Measurements from ENCODE around the gene RNF225. TPM values are rescaled to one million over a fixed set of nuclear protein-coding genes. Genes with fewer than 3 reads are reported as not detected.

Gene RNF225
- total and polyA plus RNA-seq, 10 of the 15 experiments (the other 5 are each of a cell fraction or from before 2014, with no cell fraction given), result 0.27 to 0.28 TPM; not detected in 8

DNA sequence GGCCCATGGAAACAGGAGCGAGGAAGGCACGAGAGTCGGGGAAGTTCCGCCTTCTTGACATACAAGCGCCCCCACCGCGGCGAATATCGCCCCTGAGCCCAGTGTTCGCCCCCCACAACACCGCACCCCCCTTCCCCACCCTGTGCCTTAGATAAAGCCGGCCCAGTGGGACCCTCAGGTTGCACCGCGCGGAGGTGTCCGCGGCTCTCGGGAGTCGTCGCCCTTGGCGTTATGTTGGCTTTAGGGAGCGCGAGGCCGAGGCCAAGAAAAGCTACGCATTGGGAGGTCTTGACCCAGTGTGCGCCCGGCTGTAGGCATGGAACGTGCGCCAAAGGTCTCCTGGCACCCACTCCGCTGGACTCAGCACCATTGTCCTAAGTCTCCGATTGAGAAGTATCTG lies 45.1 kb downstream of the RNF225 start:
- ChIA-PET SMC1A (ENCODE audit: uncharacterized antibody, unreplicated experiment) (interaction anchor here (0.9 kb wide), 1 partner anchor 10 kb away, joined by 3 read pairs; the partner anchor contains the start of gene ZNF324B), RAD21 (ENCODE audit: unreplicated experiment) (interaction anchor here (1.0 kb wide), 1 partner anchor 11 kb away, joined by 4 read pairs; the partner anchor contains the start of gene ZNF324B), CTCF (no interaction called here), POLR2A (interaction anchor here (1.0 kb wide), 1 partner anchor 11 kb away, joined by 3 read pairs; the partner anchor contains the start of gene ZNF324B)
- Histone ChIP-seq H3K4me2 (ENCODE audit: control insufficient read depth, insufficient read depth) (peak overlapping the region; percentile 92), H3K9ac (ENCODE audit: control insufficient read depth, insufficient read depth, low read length) (no peak overlapping the region), H3K79me2 (ENCODE audit: control insufficient read depth, insufficient read depth, low read length) (peaks cover 4% of the 10 kb centered on the region), H3K36me3 (ENCODE audit: control insufficient read depth in 2 of 2, insufficient read depth in 2 of 2, low read length in 1 of 2) (no peaks in the 10 kb centered on the region), H3K9me3 (replicated peaks; ENCODE audit: control insufficient read depth, insufficient read depth, low read length) (peaks cover 27% of the 10 kb centered on the region; the same call in 2 of the 3 replicates), H3K27me3 (replicated peaks in 1 of 2; ENCODE audit: control insufficient read depth in 2 of 2, insufficient read depth in 2 of 2, low read length in 1 of 2) (no peaks in the 10 kb centered on the region), H3K4me3 (peak overlapping the region; percentile 47; the same call in 1 of the 2 replicates), H3K27ac (ENCODE audit: control insufficient read depth, insufficient read depth) (peak overlapping the region; percentile 38; the same call in 1 of the 2 replicates), H3K4me1 (ENCODE audit: control insufficient read depth, insufficient read depth, low read length) (peaks cover 6% of the 10 kb centered on the region; the same call in 1 of the 2 replicates), H4K20me1 (ENCODE audit: control insufficient read depth, insufficient read depth) (no peaks in the 10 kb centered on the region), H2AFZ (ENCODE audit: control insufficient read depth, low read depth, low read length) (peak overlapping the region; percentile 88)
- ATAC-seq (no peak), FAIRE-seq (no peak), DNase-seq (ENCODE audit: low read depth, low spot score) (no peak)
- no TSS peak for BruUV-seq (replicated peaks)
- 83% methylated on average over 22 of the region's 31 CpGs for WGBS (ENCODE audit: insufficient coverage, insufficient replicate concordance, low lambda C conversion rate, missing lambda C conversion rate)
- in situ Hi-C loops (cut with MboI) (no loop called here), intact Hi-C loops (cut with micrococcal nuclease; ENCODE audit: unreplicated experiment) (no loop called here)
- TF ChIP-seq NKRF (conservative IDR thresholded peaks at IDR 0.05) (no peak), MLLT1 (IDR thresholded peaks at IDR 0.05) (peak; percentile 14), FOXK2 (IDR thresholded peaks at IDR 0.05) (no peak), SREBF2 (IDR thresholded peaks at IDR 0.05; ENCODE audit: low read length) (no peak), MXI1 (IDR thresholded peaks at IDR 0.05; ENCODE audit: low read depth, low read length) (no peak), EGR1 (IDR thresholded peaks at IDR 0.05; ENCODE audit: borderline replicate concordance in 1 of 2, low read depth in 2 of 2, low read length in 2 of 2) (no peak), POLR2AphosphoS2 (IDR thresholded peaks at IDR 0.05; ENCODE audit: low read depth, low read length) (no peak)
